C4-2B (cell line): ENCODE results near the gene MRTFB.

Source experiments
- ZFX ChIP-seq: fragments of 450-650 bp; IDR thresholded peaks from 2 replicates; pipeline ENCODE4 v1.6.1; 2017
- TF ChIP-seq, protein P1 (sequence below): fragments of 450-650 bp; conservative IDR thresholded peaks from 2 replicates; pipeline ENCODE4 v1.5.1; 2017; ENCODE audit warnings: mild to moderate bottlenecking

DNA sequence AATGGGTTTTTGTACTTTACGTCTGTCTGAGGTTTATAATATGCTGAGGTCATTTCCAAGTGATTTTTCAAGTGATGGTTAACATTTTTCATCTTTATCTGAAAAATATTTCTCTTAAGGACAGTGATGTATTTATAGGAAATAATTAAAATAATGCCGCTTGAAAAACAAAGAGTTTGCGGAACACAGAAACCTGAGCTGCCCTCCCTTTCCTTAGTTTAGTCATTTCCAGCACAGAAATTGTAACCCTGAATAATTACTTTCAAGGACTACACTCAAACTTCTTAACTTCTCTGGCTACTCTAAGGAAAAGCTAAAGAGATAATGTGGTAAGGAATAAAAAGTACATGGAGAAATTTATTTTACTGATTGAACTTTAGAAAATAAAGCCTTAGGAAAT, 54.6 kb downstream of the MRTFB start:
- TF ChIP-seq, protein P1, sequence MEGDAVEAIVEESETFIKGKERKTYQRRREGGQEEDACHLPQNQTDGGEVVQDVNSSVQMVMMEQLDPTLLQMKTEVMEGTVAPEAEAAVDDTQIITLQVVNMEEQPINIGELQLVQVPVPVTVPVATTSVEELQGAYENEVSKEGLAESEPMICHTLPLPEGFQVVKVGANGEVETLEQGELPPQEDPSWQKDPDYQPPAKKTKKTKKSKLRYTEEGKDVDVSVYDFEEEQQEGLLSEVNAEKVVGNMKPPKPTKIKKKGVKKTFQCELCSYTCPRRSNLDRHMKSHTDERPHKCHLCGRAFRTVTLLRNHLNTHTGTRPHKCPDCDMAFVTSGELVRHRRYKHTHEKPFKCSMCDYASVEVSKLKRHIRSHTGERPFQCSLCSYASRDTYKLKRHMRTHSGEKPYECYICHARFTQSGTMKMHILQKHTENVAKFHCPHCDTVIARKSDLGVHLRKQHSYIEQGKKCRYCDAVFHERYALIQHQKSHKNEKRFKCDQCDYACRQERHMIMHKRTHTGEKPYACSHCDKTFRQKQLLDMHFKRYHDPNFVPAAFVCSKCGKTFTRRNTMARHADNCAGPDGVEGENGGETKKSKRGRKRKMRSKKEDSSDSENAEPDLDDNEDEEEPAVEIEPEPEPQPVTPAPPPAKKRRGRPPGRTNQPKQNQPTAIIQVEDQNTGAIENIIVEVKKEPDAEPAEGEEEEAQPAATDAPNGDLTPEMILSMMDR, result no peak
- no peak for TF ChIP-seq ZFX
